ENCODE data around the gene SLC13A3.
A peak's percentile ranks its signal among the peaks of the same experiment; 100 is the strongest.

Gene SLC13A3

GRCh38 chr20:46651091-46651962 is at the start of gene SLC13A3:
TSS of gene SLC13A3 (minus strand) at chr20:46651459. CDS start at chr20:46651421, 38 bp downstream.
- peak; percentile 45 for DNase-seq

- DNase-seq, result peak; percentile 15
Observed at GRCh38 chr20:46701057-46701456, 49.8 kb upstream of the SLC13A3 start.

GRCh38 chr20:46700481-46700880 is 49.2 kb upstream of the SLC13A3 start:
- no peak for DNase-seq

- peak; percentile 15 for DNase-seq
Observed at GRCh38 chr20:46699651-46700359, 48.5 kb upstream of the SLC13A3 start.

- DNase-seq, result no peak
Observed at GRCh38 chr20:46698788-46699187, 47.5 kb upstream of the SLC13A3 start.

- no peak for DNase-seq
Observed at GRCh38 chr20:46696791-46697279, 45.6 kb upstream of the SLC13A3 start.

- no peak for DNase-seq
Observed at GRCh38 chr20:46695892-46696291, 44.6 kb upstream of the SLC13A3 start.

- no peak for DNase-seq
Observed at GRCh38 chr20:46694484-46694883, 43.2 kb upstream of the SLC13A3 start.

- DNase-seq, result no peak
Observed at GRCh38 chr20:46691196-46691595, 39.9 kb upstream of the SLC13A3 start.

GRCh38 chr20:46690219-46691106 is 39.2 kb upstream of the SLC13A3 start:
- no peak for DNase-seq

- DNase-seq, result no peak
Observed at GRCh38 chr20:46689754-46690085, 38.5 kb upstream of the SLC13A3 start.

GRCh38 chr20:46689082-46689753 is 38.0 kb upstream of the SLC13A3 start, which contains the start of gene TP53RK:
TSS of gene TP53RK (minus strand) at chr20:46689444. CDS start at chr20:46689414, 30 bp downstream.
- peak; percentile 96 for DNase-seq

- no peak for DNase-seq
Observed at GRCh38 chr20:46688151-46689081, 37.2 kb upstream of the SLC13A3 start.

GRCh38 chr20:46683939-46684750 is 32.9 kb upstream of the SLC13A3 start:
- DNase-seq, result no peak

GRCh38 chr20:46683668-46683938 is 32.3 kb upstream of the SLC13A3 start:
- DNase-seq, result no peak

- DNase-seq, result no peak
Observed at GRCh38 chr20:46683011-46683667, 31.9 kb upstream of the SLC13A3 start.

GRCh38 chr20:46682063-46682821 is 31.0 kb upstream of the SLC13A3 start:
- DNase-seq, result no peak

- DNase-seq, result peak; percentile 87
Observed at GRCh38 chr20:46681032-46681854, 30.0 kb upstream of the SLC13A3 start.
